ENCODE measurements around the gene ATP8B4.

DNA sequence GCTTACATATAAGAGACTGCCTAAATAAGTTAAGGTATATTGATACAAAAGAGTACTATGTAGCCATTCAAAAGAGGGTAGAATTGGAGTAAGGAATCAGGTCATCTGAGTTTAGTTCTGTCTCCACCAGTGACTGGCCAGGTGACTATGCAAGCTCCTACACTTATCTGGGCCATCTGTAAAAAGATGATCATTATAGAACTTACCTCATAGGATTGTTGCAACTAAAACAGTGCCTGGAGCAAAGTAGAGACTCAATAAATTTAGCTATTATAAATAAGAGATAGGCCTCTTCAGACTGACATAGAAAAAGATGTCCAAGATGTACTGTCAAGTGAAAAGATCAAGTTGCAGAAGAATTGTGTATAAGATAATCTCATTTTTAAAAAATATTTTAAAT is 1.7 kb upstream of the ATP8B4 start:
- TF ChIP-seq TAF1 (IDR thresholded peaks at IDR 0.05; ENCODE audit: low read depth, low read length), result no peak
- TF ChIP-seq POLR2AphosphoS5 (IDR thresholded peaks at IDR 0.05; ENCODE audit: low read depth, low read length), result no peak
